Hematopoietic multipotent progenitor cell treated with erythropoietin and hydrocortisone succinate and interleukin-3 and kit ligand, for 4 days (in vitro differentiated cells): ENCODE results near the gene SSNA1.

Experiments
- DNase-seq: peaks from one replicate; pipeline ENCODE4 v3.0.0-alpha.2; 2015

SSNA1 gene

GRCh38 chr9:137201205-137201868 lies 12.9 kb downstream of the SSNA1 start:
- DNase-seq = no peak

DNA sequence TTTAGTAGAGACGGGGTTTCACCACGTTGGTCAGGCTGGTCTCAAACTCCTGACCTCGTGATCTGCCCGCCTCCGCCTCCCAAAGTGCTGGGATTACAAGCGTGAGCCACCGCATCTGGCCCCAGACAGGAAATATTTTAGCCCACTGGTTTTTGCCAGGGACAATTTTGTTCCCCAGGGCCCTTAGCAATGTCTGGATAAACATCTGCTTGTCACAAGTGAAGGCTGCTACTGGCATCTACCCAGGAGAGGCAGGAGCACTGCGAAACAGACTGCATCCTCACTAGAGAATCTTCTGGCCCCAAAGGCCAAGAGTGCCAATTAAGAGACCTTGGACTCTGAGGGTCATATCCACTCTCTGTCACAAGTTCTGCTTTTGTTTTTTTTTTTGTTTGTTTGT lies 14.5 kb downstream of the SSNA1 start:
- DNase-seq = no peak

DNA sequence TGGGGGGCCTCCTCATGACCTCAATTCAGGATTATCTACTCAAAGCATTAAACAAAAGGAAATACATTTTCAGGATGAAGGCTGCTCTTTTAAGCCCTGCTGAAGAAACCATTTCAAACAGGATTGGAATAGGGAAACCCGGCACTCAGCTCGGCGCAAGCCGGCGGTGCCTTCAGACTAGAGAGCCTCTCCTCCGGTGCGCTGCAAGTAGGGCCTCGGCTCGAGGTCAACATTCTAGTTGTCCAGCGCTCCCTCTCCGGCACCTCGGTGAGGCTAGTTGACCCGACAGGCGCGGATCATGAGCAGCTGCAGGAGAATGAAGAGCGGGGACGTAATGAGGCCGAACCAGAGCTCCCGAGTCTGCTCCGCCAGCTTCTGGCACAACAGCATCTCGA lies 16.3 kb downstream of the SSNA1 start:
- no peak for DNase-seq

DNA sequence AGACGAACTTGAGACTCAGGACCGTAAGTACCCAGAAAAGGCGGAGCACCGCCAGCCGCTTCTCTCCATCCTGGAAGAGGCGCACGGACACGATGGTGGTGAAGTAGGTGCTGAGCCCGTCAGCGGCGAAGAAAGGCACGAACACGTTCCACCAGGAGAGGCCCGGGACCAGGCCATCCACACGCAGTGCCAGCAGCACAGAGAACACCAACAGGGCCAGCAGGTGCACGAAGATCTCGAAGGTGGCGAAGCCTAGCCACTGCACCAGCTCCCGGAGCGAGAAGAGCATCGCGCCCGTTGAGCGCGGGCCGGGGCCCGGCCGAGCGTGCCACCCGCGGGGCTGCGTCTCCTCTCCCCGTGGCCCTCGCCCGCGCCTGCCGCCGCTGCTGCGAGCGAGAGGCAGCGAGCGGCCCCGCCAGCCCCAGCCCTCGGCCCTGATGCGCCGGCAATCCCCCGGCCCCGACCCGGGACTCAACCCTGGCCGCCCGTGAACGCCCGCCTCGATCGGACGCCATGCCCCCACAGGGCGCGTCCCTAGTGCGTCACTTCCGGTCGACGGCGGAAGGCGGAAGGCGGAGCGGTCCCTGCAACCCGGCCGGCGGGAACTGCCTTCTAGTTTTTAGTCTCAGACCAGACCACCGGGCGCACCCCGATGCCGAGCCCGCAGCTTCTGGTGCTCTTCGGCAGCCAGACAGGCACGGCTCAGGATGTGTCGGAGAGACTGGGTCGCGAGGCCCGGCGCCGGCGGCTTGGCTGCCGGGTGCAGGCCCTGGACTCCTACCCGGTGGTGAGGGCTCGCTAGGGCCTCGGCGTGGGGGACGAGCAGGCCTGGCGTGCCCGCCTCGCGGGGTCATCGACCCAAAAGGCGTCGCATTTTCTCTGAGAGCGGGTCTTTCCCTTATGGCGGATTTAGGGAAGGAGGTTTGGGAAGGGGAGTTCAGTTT lies 16.9 kb downstream of the SSNA1 start, which contains the start of the genes NDOR1 and TMEM203:
Gene NDOR1 (plus strand): TSS at position 575 of the 944 bp plus-strand sequence. CDS start 78 bp downstream, at position 653.
Gene TMEM203 (minus strand): TSS at position 523 of the 944 bp plus-strand sequence. CDS start 234 bp downstream, at position 289.
- peak; percentile 96 for DNase-seq

DNA sequence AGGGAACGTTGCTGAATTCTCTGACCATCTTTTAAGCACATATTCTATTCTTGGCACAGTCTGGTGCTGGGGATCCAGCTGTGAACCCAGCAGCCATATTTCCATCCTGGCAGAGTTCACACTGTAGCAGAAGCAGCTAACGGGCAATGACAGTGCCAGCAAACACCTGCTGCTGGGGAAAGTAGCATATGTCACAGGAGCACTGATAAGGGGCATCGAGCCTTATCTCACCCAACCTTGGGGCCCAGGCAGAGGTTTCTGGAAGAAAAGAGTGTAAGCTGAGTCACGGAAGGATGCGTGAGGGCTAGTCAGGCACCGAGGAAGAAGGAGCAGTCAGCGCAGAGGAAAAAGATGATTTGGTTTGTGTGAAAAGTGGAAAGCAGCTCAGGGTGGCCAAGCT lies 18.1 kb downstream of the SSNA1 start:
- no peak for DNase-seq

GRCh38 chr9:137211532-137211931 lies 23.1 kb downstream of the SSNA1 start:
- DNase-seq = no peak

GRCh38 chr9:137212520-137212919 lies 24.0 kb downstream of the SSNA1 start:
- no peak for DNase-seq

GRCh38 chr9:137213160-137214060 lies 24.9 kb downstream of the SSNA1 start:
- DNase-seq = no peak

- DNase-seq = no peak
These were observed 26.1 kb downstream of the SSNA1 start for GRCh38 chr9:137214620-137215019.

DNA sequence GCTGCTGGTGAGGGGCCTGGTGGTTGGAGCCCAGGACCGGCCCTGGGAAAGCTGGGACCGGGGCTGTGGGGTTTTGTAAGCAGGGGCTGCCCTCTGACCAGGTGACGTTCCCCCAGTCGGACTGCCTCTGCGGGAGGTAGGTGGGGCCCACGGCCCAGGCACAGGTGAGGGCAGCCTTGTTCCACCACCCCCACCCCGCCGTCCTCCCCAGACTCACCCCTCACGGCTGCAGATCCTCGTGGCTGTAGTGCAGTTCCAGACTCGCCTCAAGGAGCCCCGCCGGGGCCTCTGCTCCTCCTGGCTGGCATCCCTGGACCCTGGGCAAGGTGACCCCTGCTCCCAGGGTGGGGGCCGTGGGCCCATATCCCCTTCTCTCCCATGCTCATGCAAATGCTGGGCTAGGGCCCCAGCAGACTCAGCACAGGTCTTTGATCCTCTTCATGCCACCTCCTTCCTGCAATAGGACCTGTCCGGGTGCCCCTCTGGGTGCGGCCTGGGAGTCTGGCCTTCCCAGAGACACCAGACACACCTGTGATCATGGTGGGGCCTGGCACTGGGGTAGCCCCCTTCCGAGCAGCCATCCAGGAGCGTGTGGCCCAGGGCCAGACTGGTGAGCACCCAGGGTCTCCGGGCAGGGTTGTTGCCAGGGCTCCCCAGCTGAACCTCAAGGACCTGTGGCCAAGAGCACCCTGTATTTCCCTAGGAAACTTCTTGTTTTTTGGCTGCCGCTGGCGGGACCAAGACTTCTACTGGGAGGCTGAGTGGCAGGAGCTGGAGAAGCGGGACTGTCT lies 26.9 kb downstream of the SSNA1 start:
- DNase-seq = no peak

GRCh38 chr9:137216188-137216965 lies 27.9 kb downstream of the SSNA1 start:
- DNase-seq = no peak

- DNase-seq = no peak
These were observed 29.1 kb downstream of the SSNA1 start for GRCh38 chr9:137217276-137218211.

DNA sequence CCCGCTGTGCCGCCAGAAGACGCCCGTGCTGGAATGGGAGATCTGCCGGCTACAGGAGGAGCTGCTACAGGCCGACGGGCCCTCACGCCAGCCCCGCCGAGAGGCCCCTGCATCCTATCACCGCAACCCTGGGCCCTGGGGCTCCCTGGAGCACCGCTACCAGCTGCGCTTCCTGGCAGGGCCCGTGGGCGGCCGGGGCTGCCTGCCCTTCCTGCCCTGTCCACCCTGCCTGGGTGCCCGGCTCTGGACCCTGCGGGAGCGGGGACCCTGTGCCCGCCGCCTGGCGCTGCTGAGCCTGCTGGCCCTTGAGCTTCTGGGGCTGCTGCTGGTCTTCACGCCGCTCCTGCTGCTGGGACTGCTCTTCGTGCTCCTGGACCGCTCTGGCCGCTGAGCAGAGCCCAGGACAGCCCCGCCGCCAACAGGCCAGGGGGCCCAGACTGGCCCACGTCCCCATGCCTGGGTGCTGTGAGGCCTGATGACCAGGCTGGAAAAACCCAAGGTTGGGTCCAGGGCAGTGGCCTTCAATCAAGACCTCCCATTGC lies 29.8 kb downstream of the SSNA1 start:
- DNase-seq = no peak

DNA sequence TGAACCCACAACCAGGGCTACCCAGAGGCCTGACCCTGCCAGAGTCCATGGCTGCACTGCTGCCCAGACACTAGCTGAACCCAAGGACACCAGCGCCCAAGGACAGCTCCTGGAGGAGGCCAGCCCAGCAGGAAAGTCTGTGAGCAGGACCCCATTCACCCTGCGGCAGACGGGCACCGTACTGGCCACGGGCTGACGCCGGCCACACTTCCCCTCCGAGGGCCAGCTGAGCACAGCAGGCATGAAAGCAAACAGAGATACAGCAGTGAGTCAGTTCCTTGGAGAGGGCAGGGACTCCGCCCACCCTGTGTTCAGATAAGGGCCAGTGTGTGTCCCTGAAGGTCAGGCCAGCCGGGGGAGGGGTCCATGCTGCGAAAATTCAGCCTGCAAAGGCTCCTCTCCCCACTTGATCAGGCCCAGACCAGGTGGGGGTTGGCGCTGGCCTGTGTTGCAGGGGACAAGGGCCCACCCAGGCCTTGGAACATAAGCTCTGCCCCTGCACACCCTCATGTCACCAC lies 30.3 kb downstream of the SSNA1 start:
- DNase-seq = peak; percentile 88

DNA sequence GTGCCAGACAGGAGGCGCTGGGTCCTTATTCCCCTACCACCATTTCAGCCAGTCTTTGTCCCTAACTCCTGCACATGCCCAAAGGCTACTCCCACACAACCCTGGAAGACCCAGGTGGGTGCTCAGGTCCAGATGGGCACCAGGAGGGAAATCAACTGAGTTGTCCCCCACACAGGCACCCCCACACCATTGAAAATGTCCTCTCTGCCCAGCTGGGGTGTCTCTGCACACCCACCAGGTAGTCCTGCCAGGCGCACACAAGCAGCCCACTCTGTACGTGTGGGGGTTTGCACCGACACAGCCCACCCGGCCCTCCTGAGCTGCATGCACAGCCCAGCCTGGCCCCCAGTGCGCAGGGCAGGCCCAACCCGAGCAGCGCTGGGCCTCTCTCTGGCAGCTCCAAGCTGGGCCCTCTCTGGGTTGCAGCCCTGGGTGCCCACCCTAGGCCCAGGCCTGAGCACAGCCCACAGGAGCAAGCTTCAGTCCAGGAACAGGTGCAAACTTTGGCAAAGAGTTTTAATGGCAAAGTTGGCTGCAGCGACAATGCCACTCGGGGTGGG lies 31.4 kb downstream of the SSNA1 start:
- DNase-seq = no peak

- no peak for DNase-seq
These were observed 32.0 kb downstream of the SSNA1 start for GRCh38 chr9:137220317-137221094.

DNA sequence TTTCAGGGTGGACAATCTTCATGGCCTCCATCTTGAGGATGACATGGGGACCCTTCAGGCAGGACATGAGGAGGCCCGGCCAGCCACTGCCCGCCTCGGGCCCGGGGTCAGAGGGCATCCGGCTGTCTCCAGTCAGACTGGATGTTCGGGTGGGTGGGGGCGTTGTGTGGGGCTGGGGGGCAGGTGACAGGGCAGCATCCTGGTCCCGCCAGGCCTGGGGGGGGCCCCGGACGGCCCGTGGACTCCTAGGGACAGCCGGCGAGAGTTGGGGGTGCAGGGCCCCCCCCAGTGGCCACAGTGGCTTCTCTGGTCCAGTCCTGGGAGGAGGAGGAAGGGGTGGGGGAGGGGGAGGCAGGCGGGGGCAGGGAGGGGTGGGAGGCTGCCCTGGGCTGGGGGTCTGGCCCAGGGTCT lies 32.6 kb downstream of the SSNA1 start:
- DNase-seq = no peak

DNA sequence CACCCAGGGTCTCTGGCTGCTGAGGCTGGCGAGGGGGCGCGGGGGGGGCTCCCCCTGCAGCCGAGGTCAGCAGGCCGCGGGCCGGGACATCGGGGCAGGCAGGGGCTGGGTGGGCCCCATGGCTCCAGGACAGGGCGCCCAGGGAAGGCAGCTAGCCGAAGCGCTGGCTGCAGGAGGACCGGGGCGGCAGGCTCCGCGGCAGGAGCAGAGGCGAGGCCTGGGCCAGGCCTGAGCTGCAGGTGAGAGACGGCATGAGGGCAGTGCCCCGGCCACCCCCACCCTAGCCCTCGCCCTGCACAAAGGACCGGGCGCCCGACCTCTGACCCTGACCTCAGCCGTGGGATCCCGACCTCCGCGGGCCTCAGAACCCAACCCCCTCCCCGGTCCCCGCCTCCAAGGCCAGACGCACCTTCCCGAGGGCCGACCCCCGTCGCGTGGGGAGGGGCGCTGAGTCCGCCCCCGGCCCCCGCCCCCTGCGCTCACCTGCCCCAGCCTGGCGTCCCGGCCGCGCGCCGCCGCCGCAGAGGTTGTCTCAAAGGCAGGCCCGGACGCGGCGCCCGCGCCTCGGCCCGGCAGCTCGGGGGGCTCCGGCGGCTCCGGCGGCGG lies 33.1 kb downstream of the SSNA1 start:
- DNase-seq = no peak
